Lower leg skin (tissue), 4 donors: ENCODE measurements around the gene LRIT3. TPM values are rescaled to one million over a fixed set of nuclear protein-coding genes. Genes with fewer than 3 reads are reported as not detected.
"Not testable (repeated sequence)": the region's sequence is repeated elsewhere in the genome, so short reads cannot be mapped to it uniquely, and the experiment has no call there.

ENCODE experiments used
- DNase-seq, 2 donors: peaks; one replicate each; pipeline ENCODE4 v3.0.0-alpha.2; 2019; ENCODE audit warnings: low spot score in 2 of 2
- H3K4me3 ChIP-seq: fragments of 200-600 bp; sonication (generic); 2 replicates; pipeline ENCODE4 v1.5.1; 2017; ENCODE audit warnings: mild to moderate bottlenecking, low read depth; ENCODE audit not compliant: poor library complexity, severe bottlenecking
- CTCF ChIP-seq, 3 donors: fragments of 450-650 bp; IDR thresholded peaks; one replicate each; pipeline ENCODE4 v1.5.1; 2016; ENCODE audit warnings: antibody characterized with exemption in 3 of 3, mild to moderate bottlenecking in 3 of 3, moderate library complexity in 2 of 3
- POLR2A ChIP-seq, 2 donors: fragments of 450-650 bp; IDR thresholded peaks; one replicate each; pipeline ENCODE4 v1.6.1; 2016 to 2017; ENCODE audit warnings: antibody characterized with exemption in 2 of 2, mild to moderate bottlenecking in 1 of 2, moderate library complexity in 1 of 2
- WGBS, 2 donors: methylation state at CpG; one replicate each; pipeline ENCODE4 v1.1.5; 2018; 5-methylcytosine and 5-hydroxymethylcytosine counted together
- intact Hi-C: fragments of 100-400 bp; cut with DNase I; formaldehyde crosslinking; loops from one replicate; pipeline ENCODE4 v1.15.0; 2023; ENCODE audit warnings: low total_unique reads
- total RNA-seq, 4 donors: library from RNA; depleted of rRNA; stranded (reverse); fragments of >200 nt; gene quantifications; one replicate each; pipeline ENCODE4 v1.1.0, GENCODE V29; 2016

Gene LRIT3
- total RNA-seq, 4 donors from 2014 or later, result 0.21 to 0.42 TPM; not detected in 2

- no peak for DNase-seq
- WGBS, 2 donors, result 56 to 57% methylated on average over 11 of the region's 11 CpGs
- no peak for TF ChIP-seq CTCF (IDR thresholded peaks at IDR 0.05)
- no peak for TF ChIP-seq POLR2A (IDR thresholded peaks at IDR 0.05)
- no peak overlapping the region for H3K4me3 ChIP-seq
- intact Hi-C loops, result no loop called here
Measured at GRCh38 chr4:109873791-109874514, 26.0 kb downstream of the LRIT3 start.

- H3K4me3 ChIP-seq, result no peak overlapping the region
- DNase-seq, result no peak
- intact Hi-C loops, result no loop called here
- no peak for TF ChIP-seq CTCF (IDR thresholded peaks at IDR 0.05)
- TF ChIP-seq POLR2A (IDR thresholded peaks at IDR 0.05), result no peak
- WGBS, 2 donors, result 59 to 70% methylated on average over 1 of the region's 1 CpG
Measured at GRCh38 chr4:109875106-109875505, 27.2 kb downstream of the LRIT3 start.

GRCh38 chr4:109875553-109875952 is 27.6 kb downstream of the LRIT3 start:
- WGBS, 2 donors, result 29 to 70% methylated on average over 1 to 2 of the region's 2 CpGs
- DNase-seq, intact Hi-C loops, H3K4me3 ChIP-seq: not testable (repeated sequence)

- no peak overlapping the region for H3K4me3 ChIP-seq
- 69 to 79% methylated on average over 2 of the region's 2 CpGs for WGBS, 2 donors
- no peak for DNase-seq
- intact Hi-C loops, result no loop called here
- TF ChIP-seq CTCF (IDR thresholded peaks at IDR 0.05), result no peak
- no peak for TF ChIP-seq POLR2A (IDR thresholded peaks at IDR 0.05)
Measured at GRCh38 chr4:109876634-109877265, 28.8 kb downstream of the LRIT3 start.

GRCh38 chr4:109877400-109877799 is 29.5 kb downstream of the LRIT3 start:
- TF ChIP-seq POLR2A (IDR thresholded peaks at IDR 0.05), result no peak
- no peak for TF ChIP-seq CTCF (IDR thresholded peaks at IDR 0.05)
- no peak for DNase-seq
- intact Hi-C loops, result no loop called here
- no peak overlapping the region for H3K4me3 ChIP-seq
- 44 to 47% methylated on average over 3 of the region's 3 CpGs for WGBS, 2 donors

- intact Hi-C loops, result no loop called here
- WGBS, 2 donors, result 83 to 93% methylated on average over 2 of the region's 2 CpGs
- TF ChIP-seq CTCF (IDR thresholded peaks at IDR 0.05) (no peak), POLR2A (IDR thresholded peaks at IDR 0.05) (no peak)
- H3K4me3 ChIP-seq, result no peak overlapping the region
- no peak for DNase-seq
Measured at GRCh38 chr4:109878355-109878754, 30.4 kb downstream of the LRIT3 start.
